Pancreas (tissue), 10 donors: ENCODE measurements around the gene TUBGCP3. TPM values are rescaled to one million over a fixed set of nuclear protein-coding genes. Genes with fewer than 3 reads are reported as not detected.
"Not testable (repeated sequence)": the region's sequence is repeated elsewhere in the genome, so short reads cannot be mapped to it uniquely, and the experiment has no call there.

Source experiments
- ATAC-seq, 4 donors: fragments of 200-7000 bp; cut with Tn5 transposase; one replicate each; pipeline versions ENCODE4 v1.8.0 to v1.9.1; 2020; ENCODE audit warnings: mild to moderate bottlenecking in 4 of 4, moderate library complexity in 4 of 4
- DNase-seq, 6 donors: peaks; one replicate each; pipeline ENCODE4 v3.0.0-alpha.2; 2020
- FAIRE-seq: peaks from 2 replicates; lab custom pipeline; 2012; peaks lifted over from hg19 to GRCh38; lab: Jason Lieb, UNC
- H3K27ac ChIP-seq, 4 donors: fragments of 200-600 bp; sonication (generic); 1 replicate in 3 of 4; 2 replicates in 1 of 4; pipeline versions ENCODE4 v1.5.0 to v1.8.0; 2020
- H3K27me3 ChIP-seq, 4 donors: fragments of 200-600 bp; one replicate each; pipeline ENCODE4 v1.8.0; 2021
- H3K36me3 ChIP-seq, 3 donors: fragments of 200-600 bp; sonication (generic) in 1 of 3; one replicate each; pipeline versions ENCODE4 v1.5.0 to v1.8.0; 2020 to 2021
- H3K4me1 ChIP-seq, 3 donors: fragments of 200-600 bp; one replicate each; pipeline ENCODE4 v1.8.0; 2021
- H3K4me3 ChIP-seq, 4 donors: fragments of 200-600 bp; sonication (generic) in 2 of 4; one replicate each; pipeline versions ENCODE4 v1.5.0 to v1.8.0; 2020 to 2021
- H3K9me3 ChIP-seq, 4 donors: fragments of 200-600 bp; one replicate each; pipeline ENCODE4 v1.8.0; 2021
- CTCF ChIP-seq, 4 donors: fragments of 200-600 bp; sonication (generic) in 3 of 4; IDR thresholded peaks; one replicate each; pipeline versions ENCODE4 v1.5.0 to v1.8.0; 2021; ENCODE audit warnings: antibody characterized with exemption in 4 of 4
- WGBS, 2 donors: extraction: QIAGEN DNeasy Blood & Tissue Kit; methylation state at CpG; one replicate each; pipeline ENCODE4 v1.1.7; 2013; 5-methylcytosine and 5-hydroxymethylcytosine counted together
- intact Hi-C, 3 donors: fragments of 100-400 bp; cut with DNase I; formaldehyde crosslinking; loops; one replicate each; pipeline versions ENCODE4 v1.11.1 to v1.14.2; 2022
- polyA plus RNA-seq, 2 donors: library from polyadenylated mRNA; stranded (reverse); fragments of 200-250 nt; gene quantifications; one replicate each; pipeline ENCODE4 v1.2.3, GENCODE V29; 2013
- total RNA-seq, 6 donors: library from RNA; stranded (reverse); fragmentation: NEBNext Ultra II Directional in 4 of 6; extraction: Animal tissue kit (Norgen Biotek cat#: 25700) in 4 of 6; gene quantifications; one replicate each; pipeline versions ENCODE4 v1.2.1 to v1.2.4, GENCODE V29; 2021 to 2023
- donor health status: healthy with polysubstance abuse.
- donor health status: DM: no; HTN: no; CAD: no; lungs with moderate emphysema.
- donor health status: DM: no; HTN: no; CAD: no.
- donor health status: control.
- donor health status: control.
- donor health status: Bipolar disorder and iron deficiency.
- donor health status: DM: yes; HTN: yes; CAD: no.
- donor health status: DM: no; HTN: no; CAD: no.
- donor health status: DM: no; HTN: no; CAD: no.
- donor health status: DM: yes; HTN: yes; CAD: no.

Gene TUBGCP3
- total and polyA plus RNA-seq, 8 donors, result 6.3 to 20.2 (median 12.6) TPM

GRCh38 chr13:112489199-112489598, 98.8 kb downstream of the TUBGCP3 start:
- no peak for TF ChIP-seq CTCF (IDR thresholded peaks at IDR 0.05)
- no peak for FAIRE-seq
- intact Hi-C loops, result no loop called here

GRCh38 chr13:112488343-112489050, 99.5 kb downstream of the TUBGCP3 start:
- WGBS, 2 donors, result 97 to 98% methylated on average over 7 of the region's 7 CpGs
- intact Hi-C loops, result not testable (repeated sequence)

More at GRCh38 chr13:112489199-112489598, 98.8 kb downstream of the TUBGCP3 start:
- ATAC-seq (no peak), DNase-seq (peak in 1 of 6 donors; percentile 74)
- Histone ChIP-seq H3K27ac (no peak overlapping the region), H3K9me3 (no peaks in the 10 kb centered on the region), H3K4me3 (no peak overlapping the region), H3K27me3 (no peaks in the 10 kb centered on the region), H3K36me3 (peaks cover 0 to 7% (median 0%) of the 10 kb centered on the region in 3 donors), H3K4me1 (no peaks in the 10 kb centered on the region)
- 93 to 96% methylated on average over 5 to 6 of the region's 6 CpGs for WGBS, 2 donors

GRCh38 chr13:112487127-112487517, 100.8 kb downstream of the TUBGCP3 start:
- peaks cover 0 to 7% (median 0%) of the 10 kb centered on the region in 3 donors for H3K36me3 ChIP-seq
- no peaks in the 10 kb centered on the region for H3K27me3 ChIP-seq
- H3K4me3 ChIP-seq, result no peak overlapping the region
- FAIRE-seq (no peak), ATAC-seq (no peak), DNase-seq (no peak)
- H3K27ac ChIP-seq, result no peak overlapping the region
- TF ChIP-seq CTCF (IDR thresholded peaks at IDR 0.05), result no peak
- H3K4me1 ChIP-seq, result no peaks in the 10 kb centered on the region
- no peaks in the 10 kb centered on the region for H3K9me3 ChIP-seq
- 93 to 95% methylated on average over 8 of the region's 8 CpGs for WGBS, 2 donors
- intact Hi-C loops, result no loop called here

More at GRCh38 chr13:112488343-112489050, 99.5 kb downstream of the TUBGCP3 start:
- H3K9me3 ChIP-seq, H3K27ac ChIP-seq, H3K4me1 ChIP-seq, H3K36me3 ChIP-seq, ATAC-seq, H3K27me3 ChIP-seq, H3K4me3 ChIP-seq, DNase-seq, FAIRE-seq: not testable (repeated sequence)

- ATAC-seq (no peak), FAIRE-seq (no peak), DNase-seq (no peak)
- Histone ChIP-seq H3K36me3 (peaks cover 0 to 7% (median 0%) of the 10 kb centered on the region in 3 donors), H3K4me1 (no peaks in the 10 kb centered on the region), H3K4me3 (no peak overlapping the region), H3K9me3 (no peaks in the 10 kb centered on the region), H3K27ac (no peak overlapping the region), H3K27me3 (no peaks in the 10 kb centered on the region)
- 95% methylated on average over 11 of the region's 11 CpGs for WGBS, 2 donors
- TF ChIP-seq CTCF (IDR thresholded peaks at IDR 0.05), result no peak
- intact Hi-C loops, result no loop called here
Observed at GRCh38 chr13:112486386-112487126, 101.4 kb downstream of the TUBGCP3 start.

- ATAC-seq, FAIRE-seq, H3K27me3 ChIP-seq, H3K36me3 ChIP-seq, H3K4me3 ChIP-seq, H3K27ac ChIP-seq, intact Hi-C loops, DNase-seq, H3K9me3 ChIP-seq, H3K4me1 ChIP-seq: not testable (repeated sequence)
- 95 to 98% methylated on average over 14 to 23 of the region's 25 CpGs for WGBS, 2 donors
Observed at GRCh38 chr13:112485814-112486213, 102.1 kb downstream of the TUBGCP3 start.
